ENCODE measurements around the gene CD248. TPM values are rescaled to one million over a fixed set of nuclear protein-coding genes. Genes with fewer than 3 reads are reported as not detected.
"Not testable (repeated sequence)": the region's sequence is repeated elsewhere in the genome, so short reads cannot be mapped to it uniquely, and the experiment has no call there.

Gene CD248
- total RNA-seq, 1 donor, result 107 TPM

DNA sequence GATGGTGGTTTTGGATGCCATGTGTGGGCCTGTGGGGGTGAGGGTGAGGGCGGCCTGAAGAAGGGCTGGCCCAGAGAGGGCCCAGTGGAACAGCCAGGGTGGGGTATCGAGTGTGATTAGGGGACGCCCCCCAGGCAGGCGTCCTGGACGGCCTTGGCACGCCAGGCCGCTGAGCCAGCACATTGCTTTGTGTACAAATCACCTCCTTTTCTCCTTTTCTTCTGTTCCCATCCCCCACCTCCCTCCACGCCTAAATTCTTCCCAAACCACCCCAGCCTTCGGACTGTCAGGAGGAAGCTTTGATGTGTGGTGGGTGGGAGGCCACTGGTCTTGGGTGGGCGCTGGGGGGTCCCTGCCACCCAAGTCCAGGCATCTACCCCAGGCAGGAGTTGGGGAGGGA lies 7.8 kb upstream of the CD248 start:
- peak; percentile 81 for DNase-seq (ENCODE audit: insufficient read length, low spot score, missing footprints)
- Histone ChIP-seq H3K4me1 (ENCODE audit: insufficient read depth, low read length) (peaks cover 55% of the 10 kb centered on the region), H3K79me2 (ENCODE audit: insufficient read depth, low read length) (no peaks in the 10 kb centered on the region), H3K4me2 (ENCODE audit: insufficient read depth, low read length) (no peak overlapping the region), H4K20me1 (ENCODE audit: insufficient read depth, low read length) (no peaks in the 10 kb centered on the region), H3K36me3 (ENCODE audit: insufficient read depth, low read length) (no peaks in the 10 kb centered on the region), H3K9me3 (ENCODE audit: low read depth, low read length) (no peaks in the 10 kb centered on the region), H2AFZ (ENCODE audit: low read length) (no peak overlapping the region), H3K27ac (ENCODE audit: low read depth, low read length) (peak overlapping the region; percentile 50), H3K4me3 (ENCODE audit: insufficient read depth, low read length) (no peak overlapping the region), H3K27me3 (ENCODE audit: insufficient read depth, low read length) (no peaks in the 10 kb centered on the region)
- TF ChIP-seq, protein P1, sequence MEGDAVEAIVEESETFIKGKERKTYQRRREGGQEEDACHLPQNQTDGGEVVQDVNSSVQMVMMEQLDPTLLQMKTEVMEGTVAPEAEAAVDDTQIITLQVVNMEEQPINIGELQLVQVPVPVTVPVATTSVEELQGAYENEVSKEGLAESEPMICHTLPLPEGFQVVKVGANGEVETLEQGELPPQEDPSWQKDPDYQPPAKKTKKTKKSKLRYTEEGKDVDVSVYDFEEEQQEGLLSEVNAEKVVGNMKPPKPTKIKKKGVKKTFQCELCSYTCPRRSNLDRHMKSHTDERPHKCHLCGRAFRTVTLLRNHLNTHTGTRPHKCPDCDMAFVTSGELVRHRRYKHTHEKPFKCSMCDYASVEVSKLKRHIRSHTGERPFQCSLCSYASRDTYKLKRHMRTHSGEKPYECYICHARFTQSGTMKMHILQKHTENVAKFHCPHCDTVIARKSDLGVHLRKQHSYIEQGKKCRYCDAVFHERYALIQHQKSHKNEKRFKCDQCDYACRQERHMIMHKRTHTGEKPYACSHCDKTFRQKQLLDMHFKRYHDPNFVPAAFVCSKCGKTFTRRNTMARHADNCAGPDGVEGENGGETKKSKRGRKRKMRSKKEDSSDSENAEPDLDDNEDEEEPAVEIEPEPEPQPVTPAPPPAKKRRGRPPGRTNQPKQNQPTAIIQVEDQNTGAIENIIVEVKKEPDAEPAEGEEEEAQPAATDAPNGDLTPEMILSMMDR (IDR thresholded peaks at IDR 0.05; ENCODE audit: extremely low read depth, low read depth, low read length), result no peak

DNA sequence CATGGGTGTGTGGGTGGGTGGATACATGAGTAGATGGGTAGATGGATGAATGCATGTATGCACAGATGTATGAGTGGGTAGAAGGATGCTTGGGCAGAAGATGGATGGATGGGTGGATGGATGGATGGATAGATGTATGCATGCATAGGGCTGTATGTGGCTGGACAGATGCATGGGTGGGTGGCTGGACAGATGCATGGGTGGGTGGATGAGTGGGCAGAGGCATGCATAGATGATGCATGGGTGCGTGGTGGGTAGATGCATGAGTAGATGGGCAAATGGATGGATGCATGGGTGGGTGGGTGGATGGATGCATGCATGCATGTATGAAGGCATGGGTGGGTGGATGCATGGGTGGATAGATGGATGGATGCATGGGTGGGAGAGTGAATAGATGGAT lies 6.8 kb upstream of the CD248 start:
- no peak overlapping the region for H3K4me2 ChIP-seq (ENCODE audit: insufficient read depth, low read length)
- H3K4me1 ChIP-seq (ENCODE audit: insufficient read depth, low read length), result peaks cover 59% of the 10 kb centered on the region
- no peak overlapping the region for H3K27ac ChIP-seq (ENCODE audit: low read depth, low read length)
- H3K4me3 ChIP-seq (ENCODE audit: insufficient read depth, low read length), result no peak overlapping the region
- H3K9me3 ChIP-seq (ENCODE audit: low read depth, low read length), result no peaks in the 10 kb centered on the region
- H3K27me3 ChIP-seq (ENCODE audit: insufficient read depth, low read length), result no peaks in the 10 kb centered on the region
- no peaks in the 10 kb centered on the region for H4K20me1 ChIP-seq (ENCODE audit: insufficient read depth, low read length)
- H3K36me3 ChIP-seq (ENCODE audit: insufficient read depth, low read length), result no peaks in the 10 kb centered on the region
- no peak overlapping the region for H2AFZ ChIP-seq (ENCODE audit: low read length)
- TF ChIP-seq, protein P1 (IDR thresholded peaks at IDR 0.05; ENCODE audit: extremely low read depth, low read depth, low read length), result no peak
- H3K79me2 ChIP-seq (ENCODE audit: insufficient read depth, low read length), result no peaks in the 10 kb centered on the region
- DNase-seq (ENCODE audit: insufficient read length, low spot score, missing footprints), result no peak

DNA sequence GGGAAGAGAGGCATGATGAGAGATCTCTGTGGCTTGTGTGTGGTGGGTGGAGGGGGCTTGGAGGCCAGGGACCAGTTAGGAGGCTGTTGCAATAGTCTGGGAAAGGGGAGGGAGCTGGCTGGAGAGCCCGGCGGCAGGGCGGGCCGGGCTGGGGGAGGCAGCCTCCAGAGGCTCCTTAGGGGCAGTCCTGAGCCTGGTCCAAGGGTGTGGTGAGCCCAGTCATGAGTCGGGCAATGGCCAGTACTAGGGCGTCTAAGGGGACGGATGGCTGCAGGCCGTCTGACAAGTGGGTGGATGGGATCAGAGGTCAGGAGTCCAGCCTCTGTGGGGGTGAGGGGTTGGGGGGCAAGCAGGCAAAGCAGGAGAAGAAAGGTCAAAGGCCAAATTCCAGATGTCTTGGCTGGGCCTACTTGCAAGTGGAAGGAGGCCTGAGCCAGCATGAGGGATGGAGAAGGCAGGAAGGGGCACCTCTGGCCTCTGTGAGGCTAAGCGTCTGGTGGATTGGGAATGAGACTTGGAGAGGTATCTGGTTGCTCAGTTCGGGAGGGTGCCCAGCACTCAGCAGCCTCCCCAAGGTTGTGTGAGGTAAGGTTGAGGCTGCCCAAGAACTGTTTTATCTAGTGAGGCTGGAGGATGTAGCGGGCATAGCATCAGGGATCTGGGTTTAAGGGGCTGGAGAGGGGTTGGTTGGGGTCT lies 6.0 kb upstream of the CD248 start:
- Histone ChIP-seq H2AFZ (ENCODE audit: low read length) (peak overlapping the region; percentile 71), H4K20me1 (ENCODE audit: insufficient read depth, low read length) (no peaks in the 10 kb centered on the region), H3K9me3 (ENCODE audit: low read depth, low read length) (no peaks in the 10 kb centered on the region), H3K36me3 (ENCODE audit: insufficient read depth, low read length) (no peaks in the 10 kb centered on the region), H3K27me3 (ENCODE audit: insufficient read depth, low read length) (no peaks in the 10 kb centered on the region), H3K4me2 (ENCODE audit: insufficient read depth, low read length) (no peak overlapping the region), H3K79me2 (ENCODE audit: insufficient read depth, low read length) (no peaks in the 10 kb centered on the region), H3K4me3 (ENCODE audit: insufficient read depth, low read length) (no peak overlapping the region), H3K27ac (ENCODE audit: low read depth, low read length) (peak overlapping the region; percentile 47), H3K4me1 (ENCODE audit: insufficient read depth, low read length) (peaks cover 59% of the 10 kb centered on the region)
- DNase-seq (ENCODE audit: insufficient read length, low spot score, missing footprints), result peak; percentile 95
- TF ChIP-seq, protein P1 (IDR thresholded peaks at IDR 0.05; ENCODE audit: extremely low read depth, low read depth, low read length), result no peak

DNA sequence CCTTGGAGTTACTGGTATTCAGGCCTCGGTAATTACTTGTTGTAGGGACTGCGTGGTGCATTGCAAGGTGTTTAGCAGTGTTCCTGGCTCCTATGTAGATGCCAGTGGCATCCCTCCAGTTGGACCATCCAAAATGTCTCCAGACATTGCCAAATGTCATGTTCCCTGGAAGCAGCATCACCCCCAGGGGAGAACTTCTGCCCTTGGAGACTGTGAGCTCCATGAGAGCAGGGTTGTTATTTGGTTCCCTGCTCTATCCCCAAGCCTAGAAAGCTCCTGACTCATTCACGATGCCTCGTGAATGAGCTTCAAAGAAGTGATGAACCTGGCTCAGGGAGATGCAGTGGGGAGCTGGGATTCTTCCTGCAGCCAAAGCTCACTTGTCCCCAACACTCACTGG lies 4.8 kb upstream of the CD248 start:
- no peaks in the 10 kb centered on the region for H3K9me3 ChIP-seq (ENCODE audit: low read depth, low read length)
- peak; percentile 19 for DNase-seq (ENCODE audit: insufficient read length, low spot score, missing footprints)
- H3K4me1 ChIP-seq (ENCODE audit: insufficient read depth, low read length), result peaks cover 57% of the 10 kb centered on the region
- peaks cover under 1% of the 10 kb centered on the region for H4K20me1 ChIP-seq (ENCODE audit: insufficient read depth, low read length)
- no peak overlapping the region for H3K4me3 ChIP-seq (ENCODE audit: insufficient read depth, low read length)
- H2AFZ ChIP-seq (ENCODE audit: low read length), result no peak overlapping the region
- no peak overlapping the region for H3K27ac ChIP-seq (ENCODE audit: low read depth, low read length)
- no peak overlapping the region for H3K4me2 ChIP-seq (ENCODE audit: insufficient read depth, low read length)
- H3K36me3 ChIP-seq (ENCODE audit: insufficient read depth, low read length), result no peaks in the 10 kb centered on the region
- peaks cover 2% of the 10 kb centered on the region for H3K79me2 ChIP-seq (ENCODE audit: insufficient read depth, low read length)
- H3K27me3 ChIP-seq (ENCODE audit: insufficient read depth, low read length), result no peaks in the 10 kb centered on the region
- TF ChIP-seq, protein P1 (IDR thresholded peaks at IDR 0.05; ENCODE audit: extremely low read depth, low read depth, low read length), result no peak

DNA sequence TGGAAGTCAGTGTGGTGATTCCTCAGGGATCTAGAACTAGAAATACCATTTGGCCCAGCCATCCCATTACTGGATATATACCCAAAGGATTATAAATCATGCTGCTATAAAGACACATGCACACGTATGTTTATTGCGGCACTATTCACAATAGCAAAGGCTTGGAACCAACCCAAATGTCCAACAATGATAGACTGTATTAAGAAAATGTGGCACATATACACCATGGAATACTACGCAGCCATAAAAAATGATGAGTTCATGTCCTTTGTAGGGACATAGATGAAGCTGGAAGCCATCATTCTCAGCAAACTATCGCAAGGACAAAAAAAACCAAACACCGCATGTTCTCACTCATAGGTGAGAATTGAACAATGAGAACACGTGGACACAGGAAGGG lies 3.9 kb upstream of the CD248 start:
- H3K27ac ChIP-seq (ENCODE audit: low read depth, low read length); DNase-seq (ENCODE audit: insufficient read length, low spot score, missing footprints); H3K4me3 ChIP-seq (ENCODE audit: insufficient read depth, low read length); H2AFZ ChIP-seq (ENCODE audit: low read length); H3K36me3 ChIP-seq (ENCODE audit: insufficient read depth, low read length); H3K27me3 ChIP-seq (ENCODE audit: insufficient read depth, low read length); H3K9me3 ChIP-seq (ENCODE audit: low read depth, low read length); H3K4me2 ChIP-seq (ENCODE audit: insufficient read depth, low read length); H4K20me1 ChIP-seq (ENCODE audit: insufficient read depth, low read length): not testable (repeated sequence)
- Histone ChIP-seq H3K4me1 (ENCODE audit: insufficient read depth, low read length) (peaks cover 58% of the 10 kb centered on the region), H3K79me2 (ENCODE audit: insufficient read depth, low read length) (peaks cover 10% of the 10 kb centered on the region)

DNA sequence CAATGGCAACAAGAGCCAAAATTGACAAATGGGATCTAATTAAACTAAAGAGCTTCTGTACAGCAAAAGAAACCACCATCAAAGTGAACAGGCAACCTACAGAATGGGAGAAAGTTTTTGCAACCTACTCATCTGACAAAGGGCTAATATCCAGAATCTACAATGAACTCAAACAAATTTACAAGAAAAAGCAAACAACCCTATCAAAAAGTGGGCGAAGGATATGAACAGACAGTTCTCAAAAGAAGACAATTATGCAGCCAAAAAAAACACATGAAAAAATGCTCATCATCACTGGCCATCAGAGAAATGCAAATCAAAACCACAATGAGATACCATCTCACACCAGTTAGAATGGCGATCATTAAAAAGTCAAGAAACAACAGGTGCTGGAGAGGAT lies 3.4 kb upstream of the CD248 start:
- peaks cover 15% of the 10 kb centered on the region for H3K79me2 ChIP-seq (ENCODE audit: insufficient read depth, low read length)
- DNase-seq (ENCODE audit: insufficient read length, low spot score, missing footprints); H3K4me2 ChIP-seq (ENCODE audit: insufficient read depth, low read length); H2AFZ ChIP-seq (ENCODE audit: low read length); H3K9me3 ChIP-seq (ENCODE audit: low read depth, low read length); H3K4me3 ChIP-seq (ENCODE audit: insufficient read depth, low read length); H3K36me3 ChIP-seq (ENCODE audit: insufficient read depth, low read length); H3K27ac ChIP-seq (ENCODE audit: low read depth, low read length); H3K27me3 ChIP-seq (ENCODE audit: insufficient read depth, low read length): not testable (repeated sequence)
- peaks cover 14% of the 10 kb centered on the region for H4K20me1 ChIP-seq (ENCODE audit: insufficient read depth, low read length)
- peaks cover 58% of the 10 kb centered on the region for H3K4me1 ChIP-seq (ENCODE audit: insufficient read depth, low read length)
